ENCODE data around the gene PLXNB1. TPM values are rescaled to one million over a fixed set of nuclear protein-coding genes. Genes with fewer than 3 reads are reported as not detected.

The PLXNB1 gene, protein sequence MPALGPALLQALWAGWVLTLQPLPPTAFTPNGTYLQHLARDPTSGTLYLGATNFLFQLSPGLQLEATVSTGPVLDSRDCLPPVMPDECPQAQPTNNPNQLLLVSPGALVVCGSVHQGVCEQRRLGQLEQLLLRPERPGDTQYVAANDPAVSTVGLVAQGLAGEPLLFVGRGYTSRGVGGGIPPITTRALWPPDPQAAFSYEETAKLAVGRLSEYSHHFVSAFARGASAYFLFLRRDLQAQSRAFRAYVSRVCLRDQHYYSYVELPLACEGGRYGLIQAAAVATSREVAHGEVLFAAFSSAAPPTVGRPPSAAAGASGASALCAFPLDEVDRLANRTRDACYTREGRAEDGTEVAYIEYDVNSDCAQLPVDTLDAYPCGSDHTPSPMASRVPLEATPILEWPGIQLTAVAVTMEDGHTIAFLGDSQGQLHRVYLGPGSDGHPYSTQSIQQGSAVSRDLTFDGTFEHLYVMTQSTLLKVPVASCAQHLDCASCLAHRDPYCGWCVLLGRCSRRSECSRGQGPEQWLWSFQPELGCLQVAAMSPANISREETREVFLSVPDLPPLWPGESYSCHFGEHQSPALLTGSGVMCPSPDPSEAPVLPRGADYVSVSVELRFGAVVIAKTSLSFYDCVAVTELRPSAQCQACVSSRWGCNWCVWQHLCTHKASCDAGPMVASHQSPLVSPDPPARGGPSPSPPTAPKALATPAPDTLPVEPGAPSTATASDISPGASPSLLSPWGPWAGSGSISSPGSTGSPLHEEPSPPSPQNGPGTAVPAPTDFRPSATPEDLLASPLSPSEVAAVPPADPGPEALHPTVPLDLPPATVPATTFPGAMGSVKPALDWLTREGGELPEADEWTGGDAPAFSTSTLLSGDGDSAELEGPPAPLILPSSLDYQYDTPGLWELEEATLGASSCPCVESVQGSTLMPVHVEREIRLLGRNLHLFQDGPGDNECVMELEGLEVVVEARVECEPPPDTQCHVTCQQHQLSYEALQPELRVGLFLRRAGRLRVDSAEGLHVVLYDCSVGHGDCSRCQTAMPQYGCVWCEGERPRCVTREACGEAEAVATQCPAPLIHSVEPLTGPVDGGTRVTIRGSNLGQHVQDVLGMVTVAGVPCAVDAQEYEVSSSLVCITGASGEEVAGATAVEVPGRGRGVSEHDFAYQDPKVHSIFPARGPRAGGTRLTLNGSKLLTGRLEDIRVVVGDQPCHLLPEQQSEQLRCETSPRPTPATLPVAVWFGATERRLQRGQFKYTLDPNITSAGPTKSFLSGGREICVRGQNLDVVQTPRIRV (N-terminal part only)
- 1 to 10 TPM; 2.5 to 3.9 (median 2.8) TPM for total RNA-seq
- 1 to 10 TPM; 2.3 to 6.1 (median 2.5) TPM for polyA plus RNA-seq
- long read RNA-seq, donor 1: 0 reads
- long read RNA-seq, donor 2, partial matches to known transcripts: 3 of 4 reads
- long read RNA-seq, donor 2, other reads (novel, unspliced or antisense): 1 of 4 reads

DNA sequence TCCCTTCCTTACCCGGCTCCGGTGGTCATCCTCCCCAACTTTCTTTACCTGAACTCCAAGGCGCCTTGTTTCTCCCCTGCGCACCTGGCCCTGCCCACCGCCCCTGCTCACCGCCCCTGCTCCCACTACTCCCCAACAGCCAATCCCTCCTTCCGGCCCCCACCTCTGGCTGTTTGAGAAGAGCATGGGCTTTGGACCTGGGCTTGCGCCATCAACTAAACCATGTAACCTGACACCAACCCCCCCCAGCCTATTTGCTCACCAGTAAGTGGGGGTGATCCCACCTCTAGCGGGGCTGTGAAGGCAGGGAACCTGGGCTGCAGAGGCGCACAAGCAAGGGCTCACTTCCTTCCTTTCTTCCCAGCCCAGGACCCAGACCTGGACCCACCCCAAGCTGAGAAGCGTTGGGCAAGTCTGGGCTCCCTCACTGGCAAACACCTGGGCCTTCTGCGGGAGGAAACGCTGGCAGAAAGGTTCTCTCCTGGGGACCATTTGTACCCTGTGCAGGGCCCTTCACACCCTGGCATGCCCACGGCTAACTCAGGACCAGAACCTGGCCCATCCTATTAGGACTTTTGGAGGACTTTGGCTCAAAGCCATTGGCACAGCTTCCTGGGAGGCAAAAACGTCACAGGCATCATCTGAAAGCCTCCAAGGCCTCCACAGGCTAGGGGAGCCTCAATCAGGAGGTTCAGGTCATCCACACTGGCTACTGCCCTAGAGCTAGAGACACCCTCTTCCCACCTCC is at the start of gene PLXNB1:
Gene PLXNB1 (minus strand): TSS at position 127 of the 748 bp plus-strand sequence. CDS start 5,475 bp downstream, outside the sequence.
- H3K36me3 ChIP-seq (ENCODE audit: insufficient read depth in 1 of 2, low read depth in 1 of 2): peaks cover 3 to 27% of the 10 kb centered on the region in 2 donors
- ATAC-seq: peak in 3 of 4 donors; percentile 31 to 41 (median 38)
- H3K4me1 ChIP-seq: peaks cover 4% of the 10 kb centered on the region
- peak within 1 kb of the TSS; percentile 84 for H3K4me3 ChIP-seq
- WGBS, 3 donors: 18 to 21% (median 19%) methylated on average over 15 of the region's 15 CpGs
- no peaks in the 10 kb centered on the region for H3K9me3 ChIP-seq
- peak; percentile 53 to 67 for DNase-seq
- TF ChIP-seq, protein P1, sequence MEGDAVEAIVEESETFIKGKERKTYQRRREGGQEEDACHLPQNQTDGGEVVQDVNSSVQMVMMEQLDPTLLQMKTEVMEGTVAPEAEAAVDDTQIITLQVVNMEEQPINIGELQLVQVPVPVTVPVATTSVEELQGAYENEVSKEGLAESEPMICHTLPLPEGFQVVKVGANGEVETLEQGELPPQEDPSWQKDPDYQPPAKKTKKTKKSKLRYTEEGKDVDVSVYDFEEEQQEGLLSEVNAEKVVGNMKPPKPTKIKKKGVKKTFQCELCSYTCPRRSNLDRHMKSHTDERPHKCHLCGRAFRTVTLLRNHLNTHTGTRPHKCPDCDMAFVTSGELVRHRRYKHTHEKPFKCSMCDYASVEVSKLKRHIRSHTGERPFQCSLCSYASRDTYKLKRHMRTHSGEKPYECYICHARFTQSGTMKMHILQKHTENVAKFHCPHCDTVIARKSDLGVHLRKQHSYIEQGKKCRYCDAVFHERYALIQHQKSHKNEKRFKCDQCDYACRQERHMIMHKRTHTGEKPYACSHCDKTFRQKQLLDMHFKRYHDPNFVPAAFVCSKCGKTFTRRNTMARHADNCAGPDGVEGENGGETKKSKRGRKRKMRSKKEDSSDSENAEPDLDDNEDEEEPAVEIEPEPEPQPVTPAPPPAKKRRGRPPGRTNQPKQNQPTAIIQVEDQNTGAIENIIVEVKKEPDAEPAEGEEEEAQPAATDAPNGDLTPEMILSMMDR (IDR thresholded peaks at IDR 0.05): no peak
- peak within 1 kb of the TSS; percentile 46 for H3K27ac ChIP-seq
- H3K27me3 ChIP-seq (ENCODE audit: insufficient read depth in 3 of 3, low read length in 2 of 3): peaks cover 0 to 11% (median 3%) of the 10 kb centered on the region in 3 donors
- intact Hi-C loops (cut with DNase I): loop anchor here in 1 of 2 donors (5.0 kb wide), 1 partner anchor 198 kb away; no protein-coding TSS in a partner anchor

DNA sequence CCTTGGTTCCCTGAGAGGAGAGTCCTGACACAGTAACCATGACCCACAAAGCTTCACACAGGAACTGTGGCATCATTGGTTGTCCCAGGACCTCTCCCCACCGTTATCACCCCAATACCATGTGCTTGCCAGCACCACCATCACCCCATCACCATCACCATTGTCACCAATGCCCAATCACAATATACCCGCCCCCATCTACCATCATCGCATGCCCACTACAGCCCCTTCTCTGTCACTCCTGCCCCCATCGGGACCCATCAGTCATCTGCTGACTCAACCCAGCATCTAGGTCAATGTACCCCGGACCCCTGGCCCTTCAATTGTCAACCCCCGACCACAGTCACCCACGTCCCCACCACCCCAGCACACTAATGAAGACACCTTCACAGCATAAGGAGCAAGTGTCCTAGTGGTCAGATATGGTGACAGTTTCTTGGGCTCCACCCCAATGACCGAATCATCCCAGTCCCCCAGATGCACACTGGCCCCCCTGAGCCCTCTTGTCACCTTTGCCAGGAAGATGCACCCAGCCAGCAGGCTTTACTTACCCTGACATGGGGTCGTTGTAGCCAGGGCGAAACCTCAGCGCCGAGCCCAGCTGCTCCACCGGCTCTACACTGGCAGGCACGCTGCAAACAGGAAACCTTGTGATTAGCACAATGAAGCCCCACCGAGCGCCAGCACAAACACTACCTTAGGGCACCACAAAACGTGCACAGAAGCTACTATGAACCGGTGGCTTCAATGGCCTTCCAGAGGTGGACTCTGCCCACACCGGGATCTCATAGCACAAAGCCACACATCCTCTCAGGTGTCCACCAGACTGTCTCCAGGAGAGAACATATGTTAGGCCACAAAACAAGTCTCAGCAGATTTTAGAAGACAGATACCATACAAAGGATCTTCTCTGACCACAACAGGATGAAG is 49.0 kb upstream of the PLXNB1 start:
- no peaks in the 10 kb centered on the region for H3K27me3 ChIP-seq (ENCODE audit: insufficient read depth in 3 of 3, low read length in 2 of 3)
- no peak overlapping the region for H3K4me3 ChIP-seq
- ATAC-seq (no peak), DNase-seq (no peak)
- H3K4me1 ChIP-seq: no peaks in the 10 kb centered on the region
- 74 to 79% (median 76%) methylated on average over 19 of the region's 19 CpGs for WGBS, 3 donors
- TF ChIP-seq, protein P1 (IDR thresholded peaks at IDR 0.05): no peak
- no peaks in the 10 kb centered on the region for H3K36me3 ChIP-seq (ENCODE audit: insufficient read depth in 1 of 2, low read depth in 1 of 2)
- intact Hi-C loops (cut with DNase I): no loop called here
- no peaks in the 10 kb centered on the region for H3K9me3 ChIP-seq
- no peak overlapping the region for H3K27ac ChIP-seq

DNA sequence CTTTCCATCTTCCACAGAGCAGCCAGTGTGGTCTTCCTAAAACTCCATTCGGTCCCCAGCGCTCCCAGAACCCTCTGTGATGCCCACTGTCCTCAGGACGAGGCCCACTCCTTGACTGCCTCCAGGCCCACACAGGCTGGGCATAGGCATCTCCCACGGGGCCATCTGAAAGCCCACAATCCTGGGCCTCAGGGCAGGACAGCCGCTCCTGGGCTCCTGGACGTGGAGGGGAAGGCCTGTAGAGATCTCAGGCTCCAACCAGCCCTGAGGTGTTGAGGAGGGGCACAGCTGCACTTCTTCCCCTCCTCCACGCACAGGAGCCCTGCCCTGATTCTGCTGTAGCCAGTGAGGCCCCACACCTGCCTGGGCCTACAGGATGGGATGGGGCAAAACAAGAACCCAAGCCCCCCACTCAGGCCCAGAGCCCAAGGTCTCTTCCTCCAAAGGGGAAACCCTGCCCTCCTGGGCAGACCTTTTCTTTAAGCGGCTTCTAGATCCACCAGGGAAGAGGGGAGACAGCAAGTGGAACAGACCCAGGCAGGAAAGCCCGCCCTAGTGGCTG is 48.2 kb upstream of the PLXNB1 start:
- no peak for DNase-seq
- peak overlapping the region; percentile 23 for H3K27ac ChIP-seq
- no peaks in the 10 kb centered on the region for H3K4me1 ChIP-seq
- WGBS, 3 donors: 73 to 77% (median 77%) methylated on average over 9 of the region's 9 CpGs
- no peaks in the 10 kb centered on the region for H3K27me3 ChIP-seq (ENCODE audit: insufficient read depth in 3 of 3, low read length in 2 of 3)
- no peaks in the 10 kb centered on the region for H3K36me3 ChIP-seq (ENCODE audit: insufficient read depth in 1 of 2, low read depth in 1 of 2)
- intact Hi-C loops (cut with DNase I): no loop called here
- TF ChIP-seq, protein P1 (IDR thresholded peaks at IDR 0.05): no peak
- H3K9me3 ChIP-seq: no peaks in the 10 kb centered on the region
- no peak for ATAC-seq
- no peak overlapping the region for H3K4me3 ChIP-seq

All from psoas muscle (tissue), 8 donors.